ENCODE data around the gene MTHFR. TPM values are rescaled to one million over a fixed set of nuclear protein-coding genes. Genes with fewer than 3 reads are reported as not detected.

MTHFR gene
- total and polyA plus RNA-seq, 2 of the 4 experiments (the other 2 are of a cell fraction) = 7.3 to 7.4 TPM

GRCh38 chr1:11786168-11786567 is 19.6 kb downstream of the MTHFR start:
- Histone ChIP-seq H3K4me2 (ENCODE audit: low read depth, low read length) (no peak overlapping the region), H2BK20ac (ENCODE audit: low read depth, low read length) (no peak overlapping the region), H2BK5ac (ENCODE audit: low read depth, low read length, poor library complexity, severe bottlenecking) (no peak overlapping the region), H4K8ac (ENCODE audit: low read depth in 2 of 2, low read length in 2 of 2) (no peak overlapping the region), H3K36me3 (ENCODE audit: control insufficient read depth, insufficient read depth, low read length) (peaks cover 10% of the 10 kb centered on the region; the same call in 1 of the 2 replicates), H3K56ac (ENCODE audit: extremely low read depth, insufficient read depth, low read length) (no peak overlapping the region), H3K9ac (ENCODE audit: low read depth, low read length) (no peak overlapping the region), H3K18ac (ENCODE audit: low read depth, low read length) (no peak overlapping the region), H3K27ac (ENCODE audit: insufficient read depth, low read length) (no peak overlapping the region), H4K91ac (ENCODE audit: insufficient read depth, low read depth, low read length) (no peak overlapping the region), H4K5ac (ENCODE audit: low read depth, low read length) (no peak overlapping the region), H3K4ac (ENCODE audit: low read depth, low read length) (no peak overlapping the region), H3K4me3 (ENCODE audit: insufficient read depth, low read depth, low read length) (no peak overlapping the region), H3K79me1 (ENCODE audit: low read depth in 1 of 2, low read length in 2 of 2) (peaks cover 0 to 14% of the 10 kb centered on the region in 2 experiments; a peak in 2 of 4 replicates), H2BK120ac (ENCODE audit: low read depth, low read length) (no peak overlapping the region), H3K9me1 (ENCODE audit: insufficient read depth, low read length) (peaks cover 21% of the 10 kb centered on the region), H3K14ac (replicated peaks; ENCODE audit: low read depth, low read length) (no peak overlapping the region), H2AFZ (replicated peaks; ENCODE audit: low read length, poor library complexity) (no peak overlapping the region), H3K27me3 (ENCODE audit: control insufficient read depth, insufficient read depth, low read length) (no peaks in the 10 kb centered on the region), H2AK5ac (ENCODE audit: low read depth, low read length) (no peak overlapping the region), H3K4me1 (ENCODE audit: control insufficient read depth, insufficient read depth, low read length) (peaks cover 27% of the 10 kb centered on the region), H2AK9ac (replicated peaks; ENCODE audit: low read depth, low read length, poor library complexity) (no peak overlapping the region), H3K9me3 (ENCODE audit: control insufficient read depth, insufficient read depth, low read length) (no peaks in the 10 kb centered on the region), H3K23ac (ENCODE audit: low read depth, low read length) (no peak overlapping the region), H4K20me1 (ENCODE audit: insufficient read depth, low read length) (no peaks in the 10 kb centered on the region), H2BK15ac (ENCODE audit: low read depth, low read length) (no peak overlapping the region)
- dilution Hi-C loops (cut with HindIII; ENCODE audit: low sequenced_read_pairs, unreplicated experiment) = no loop called here
- intact Hi-C loops (cut with micrococcal nuclease) = no loop called here
- no peak for TF ChIP-seq RCOR1 (IDR thresholded peaks at IDR 0.05; ENCODE audit: insufficient replicate concordance, low read length)
- TF ChIP-seq RFX5 (IDR thresholded peaks at IDR 0.05; ENCODE audit: low read depth, low read length) = no peak
- TF ChIP-seq MAFK (IDR thresholded peaks at IDR 0.05; ENCODE audit: low read depth, low read length) = no peak
- TF ChIP-seq MAZ (IDR thresholded peaks at IDR 0.05; ENCODE audit: borderline replicate concordance, low read depth, low read length) = no peak
- TF ChIP-seq, protein P1, sequence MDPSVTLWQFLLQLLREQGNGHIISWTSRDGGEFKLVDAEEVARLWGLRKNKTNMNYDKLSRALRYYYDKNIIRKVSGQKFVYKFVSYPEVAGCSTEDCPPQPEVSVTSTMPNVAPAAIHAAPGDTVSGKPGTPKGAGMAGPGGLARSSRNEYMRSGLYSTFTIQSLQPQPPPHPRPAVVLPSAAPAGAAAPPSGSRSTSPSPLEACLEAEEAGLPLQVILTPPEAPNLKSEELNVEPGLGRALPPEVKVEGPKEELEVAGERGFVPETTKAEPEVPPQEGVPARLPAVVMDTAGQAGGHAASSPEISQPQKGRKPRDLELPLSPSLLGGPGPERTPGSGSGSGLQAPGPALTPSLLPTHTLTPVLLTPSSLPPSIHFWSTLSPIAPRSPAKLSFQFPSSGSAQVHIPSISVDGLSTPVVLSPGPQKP (IDR thresholded peaks at IDR 0.05; ENCODE audit: borderline replicate concordance, low read depth, low read length) = no peak
- TF ChIP-seq CTCF (conservative IDR thresholded peaks at IDR 0.05; ENCODE audit: low read depth, low read length) = no peak
- TF ChIP-seq CEBPB (IDR thresholded peaks at IDR 0.05; ENCODE audit: low read depth, low read length) = no peak
- TF ChIP-seq USF2 (IDR thresholded peaks at IDR 0.05; ENCODE audit: low read depth, low read length) = no peak
- no peak for TF ChIP-seq BHLHE40 (IDR thresholded peaks at IDR 0.05; ENCODE audit: low read depth, low read length)
- no peak for TF ChIP-seq CHD1 (IDR thresholded peaks at IDR 0.05; ENCODE audit: low read depth, low read length)
- TF ChIP-seq RAD21 (IDR thresholded peaks at IDR 0.05; ENCODE audit: low read length) = no peak
- no peak for TF ChIP-seq MXI1 (IDR thresholded peaks at IDR 0.05; ENCODE audit: borderline replicate concordance, low read depth, low read length)
- no peak for TF ChIP-seq NFE2L2 (IDR thresholded peaks at IDR 0.05; ENCODE audit: low read depth, low read length)
- TF ChIP-seq SMC3 (IDR thresholded peaks at IDR 0.05; ENCODE audit: low read depth, low read length) = no peak
- TF ChIP-seq POLR2A (IDR thresholded peaks at IDR 0.05; ENCODE audit: low read depth, low read length) = no peak
- TF ChIP-seq FOS (IDR thresholded peaks at IDR 0.05; ENCODE audit: low read depth, low read length) = no peak
- in situ Hi-C loops (cut with MboI; ENCODE audit: low sequenced_read_pairs) = no loop called here
- ChIA-PET CTCF (interaction anchor here (0.6 to 1.5 kb wide), 4 partner anchors 8 to 749 kb away, joined by 3 to 6 read pairs (median 4); no protein-coding TSS in a partner anchor), POLR2A (ENCODE audit: unreplicated experiment) (no interaction called here)
- no peak for ATAC-seq (ENCODE audit: low read depth)
- BruUV-seq (replicated peaks) = no TSS peak
- DNase-seq = no peak
- WGBS, 2 experiments (ENCODE audit: extremely low coverage in 2 of 2, insufficient read length in 1 of 2) = 93% methylated on average over 3 of the region's 5 CpGs; no CpG with 5 or more reads in 1 of the 2 experiments
